HG02852 (cell line): ENCODE results near the gene TMEM9B.
A peak's percentile ranks its signal among the peaks of the same experiment; 100 is the strongest.
"Not testable (repeated sequence)": the region's sequence is repeated elsewhere in the genome, so short reads cannot be mapped to it uniquely, and the experiment has no call there.

Experiments used
- ATAC-seq: cut with Tn5 transposase; IDR thresholded peaks from one replicate; pipeline ENCODE4 v1.9.1; 2021; ENCODE audit warnings: mild to moderate bottlenecking, moderate library complexity; ENCODE audit not compliant: unreplicated experiment

The TMEM9B gene

GRCh38 chr11:8964324-8965320 lies at the start of gene TMEM9B:
Gene TMEM9B (minus strand): TSS chr11:8964442. CDS start chr11:8964313, 129 bp downstream.
- ATAC-seq = peak; percentile 81

GRCh38 chr11:9013373-9013772 lies 49.1 kb upstream of the TMEM9B start:
- no peak for ATAC-seq

- not testable (repeated sequence) for ATAC-seq
Measured at GRCh38 chr11:9009538-9009937, 45.3 kb upstream of the TMEM9B start.

GRCh38 chr11:9008661-9009060 lies 44.4 kb upstream of the TMEM9B start:
- no peak for ATAC-seq

GRCh38 chr11:9008011-9008550 lies 43.8 kb upstream of the TMEM9B start:
- ATAC-seq = no peak

- no peak for ATAC-seq
Measured at GRCh38 chr11:9005087-9005486, 40.8 kb upstream of the TMEM9B start.

GRCh38 chr11:9004183-9004926 lies 40.1 kb upstream of the TMEM9B start:
- ATAC-seq = no peak

GRCh38 chr11:9003573-9004182 lies 39.4 kb upstream of the TMEM9B start, which contains the start of gene NRIP3:
Gene NRIP3 (minus strand): TSS chr11:9004001. CDS start chr11:9003935, 66 bp downstream.
- ATAC-seq = no peak

GRCh38 chr11:9002920-9003572 lies 38.8 kb upstream of the TMEM9B start:
- ATAC-seq = no peak

GRCh38 chr11:9001736-9002135 lies 37.5 kb upstream of the TMEM9B start:
- no peak for ATAC-seq

GRCh38 chr11:8998017-8998416 lies 33.8 kb upstream of the TMEM9B start:
- no peak for ATAC-seq

GRCh38 chr11:8997451-8997850 lies 33.2 kb upstream of the TMEM9B start:
- ATAC-seq = no peak

GRCh38 chr11:8989453-8989852 lies 25.2 kb upstream of the TMEM9B start:
- ATAC-seq = no peak

GRCh38 chr11:8988329-8989234 lies 24.3 kb upstream of the TMEM9B start:
- ATAC-seq = no peak

GRCh38 chr11:8987446-8987845 lies 23.2 kb upstream of the TMEM9B start:
- ATAC-seq = no peak

- not testable (repeated sequence) for ATAC-seq
Measured at GRCh38 chr11:8986772-8987171, 22.5 kb upstream of the TMEM9B start.

GRCh38 chr11:8985462-8985861 lies 21.2 kb upstream of the TMEM9B start:
- ATAC-seq = no peak

- ATAC-seq = no peak
Measured at GRCh38 chr11:8983552-8983951, 19.3 kb upstream of the TMEM9B start.

GRCh38 chr11:8980485-8980884 lies 16.2 kb upstream of the TMEM9B start:
- ATAC-seq = no peak
